AG04449 (cell line): ENCODE results near the gene CUL9.

Experiments used
- CTCF ChIA-PET: fragments of 350-600 bp; formaldehyde crosslinking; extraction: SDS; loops from one replicate; lab custom pipeline; 2021; ENCODE audit warnings: antibody characterized with exemption; lab: Yijun Ruan, JAX
- POLR2A ChIA-PET: fragments of 400-600, 350-600 bp; formaldehyde crosslinking; extraction: SDS; loops from one replicate; lab custom pipeline; 2020; ENCODE audit warnings: antibody characterized with exemption, inconsistent platforms; lab: Yijun Ruan, JAX
- DNase-seq: peaks from one replicate; pipeline ENCODE4 v3.0.0-alpha.2; 2010; ENCODE audit warnings: low read depth, low spot score
- H3K4me3 ChIP-seq: 2 replicates; pipeline ENCODE4 v1.5.1; 2011; ENCODE audit warnings: low read depth, mild to moderate bottlenecking, control low read depth, low read length
- CTCF ChIP-seq: IDR thresholded peaks from one replicate; pipeline ENCODE4 v1.5.1; 2011; ENCODE audit warnings: mild to moderate bottlenecking, moderate library complexity, low read length, control low read depth, inconsistent platforms; ENCODE audit not compliant: insufficient read depth; ENCODE audit errors: missing control alignments

The CUL9 gene

GRCh38 chr6:43248791-43249190 lies 66.8 kb downstream of the CUL9 start:
- no peak for DNase-seq
- POLR2A ChIA-PET, result no interaction called here
- H3K4me3 ChIP-seq, result no peak overlapping the region
- no peak for TF ChIP-seq CTCF
- CTCF ChIA-PET, result interaction anchor here (0.8 to 1.6 kb wide), 8 partner anchors 10 to 259 kb away, joined by 3 to 5 read pairs (median 3); partner anchors contain the start of gene DNPH1

GRCh38 chr6:43250992-43251373 lies 69.0 kb downstream of the CUL9 start:
- ChIA-PET CTCF (interaction anchor here (0.6 to 4.9 kb wide), 3 partner anchors 9 to 84 kb away, joined by 3 to 32 read pairs (median 6); no protein-coding TSS in a partner anchor), POLR2A (no interaction called here)
- TF ChIP-seq CTCF, result no peak
- no peak overlapping the region for H3K4me3 ChIP-seq
- no peak for DNase-seq

DNA sequence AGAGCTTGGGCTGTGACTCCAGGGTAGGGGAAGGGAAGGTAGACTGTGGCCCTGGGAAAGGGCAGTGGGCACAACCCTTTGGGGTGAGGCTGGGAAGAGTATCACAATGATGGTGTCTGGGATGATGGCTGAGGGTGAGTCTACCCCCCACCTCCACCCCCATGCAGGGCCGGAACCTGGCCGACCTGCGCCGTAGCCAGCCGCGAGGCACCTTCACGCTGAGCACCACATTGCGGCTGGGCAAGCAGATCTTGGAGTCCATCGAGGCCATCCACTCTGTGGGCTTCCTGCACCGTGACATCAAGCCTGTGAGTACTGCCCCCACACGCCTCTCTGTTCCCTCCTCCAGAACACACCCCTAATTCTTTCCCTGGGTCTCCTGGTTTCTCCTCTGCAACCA lies 71.4 kb downstream of the CUL9 start:
- ChIA-PET CTCF (interaction anchor here (0.7 to 4.9 kb wide), 5 partner anchors 10 to 81 kb away, joined by 3 to 32 read pairs (median 4); partner anchors contain the start of gene DNPH1), POLR2A (no interaction called here)
- no peak overlapping the region for H3K4me3 ChIP-seq
- TF ChIP-seq CTCF, result no peak
- DNase-seq, result no peak

- POLR2A ChIA-PET, result no interaction called here
- CTCF ChIA-PET, result interaction anchor here (2.9 to 4.9 kb wide), 2 partner anchors 9 to 25 kb away, joined by 10 to 32 read pairs; partner anchors contain the start of gene DNPH1
- no peak overlapping the region for H3K4me3 ChIP-seq
- no peak for TF ChIP-seq CTCF
- DNase-seq, result no peak
These were observed 72.3 kb downstream of the CUL9 start for GRCh38 chr6:43254138-43254817.

DNA sequence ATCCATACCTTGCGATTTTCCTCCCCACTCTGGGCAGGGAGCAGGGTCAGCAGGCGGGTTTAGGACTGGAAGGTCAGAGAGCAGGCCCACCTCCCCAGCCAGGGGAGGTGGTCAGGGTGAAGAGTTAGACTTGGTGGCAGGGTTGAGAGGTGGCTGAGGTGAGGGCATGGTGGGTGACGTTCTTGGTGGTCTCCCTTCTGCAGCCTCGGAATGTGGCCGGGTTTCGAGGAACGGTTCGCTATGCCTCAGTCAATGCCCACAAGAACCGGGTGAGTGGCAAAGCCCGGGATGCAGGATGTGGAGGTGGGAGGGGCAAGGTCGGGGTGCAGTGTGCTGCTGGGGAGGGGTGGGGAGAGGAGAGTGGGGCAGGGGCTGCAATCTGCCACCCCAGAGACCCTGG lies 72.8 kb downstream of the CUL9 start:
- CTCF ChIA-PET, result interaction anchor here (2.9 to 4.9 kb wide), 2 partner anchors 8 to 25 kb away, joined by 10 to 32 read pairs; partner anchors contain the start of gene DNPH1
- TF ChIP-seq CTCF, result no peak
- POLR2A ChIA-PET, result no interaction called here
- DNase-seq, result no peak
- H3K4me3 ChIP-seq, result no peak overlapping the region

DNA sequence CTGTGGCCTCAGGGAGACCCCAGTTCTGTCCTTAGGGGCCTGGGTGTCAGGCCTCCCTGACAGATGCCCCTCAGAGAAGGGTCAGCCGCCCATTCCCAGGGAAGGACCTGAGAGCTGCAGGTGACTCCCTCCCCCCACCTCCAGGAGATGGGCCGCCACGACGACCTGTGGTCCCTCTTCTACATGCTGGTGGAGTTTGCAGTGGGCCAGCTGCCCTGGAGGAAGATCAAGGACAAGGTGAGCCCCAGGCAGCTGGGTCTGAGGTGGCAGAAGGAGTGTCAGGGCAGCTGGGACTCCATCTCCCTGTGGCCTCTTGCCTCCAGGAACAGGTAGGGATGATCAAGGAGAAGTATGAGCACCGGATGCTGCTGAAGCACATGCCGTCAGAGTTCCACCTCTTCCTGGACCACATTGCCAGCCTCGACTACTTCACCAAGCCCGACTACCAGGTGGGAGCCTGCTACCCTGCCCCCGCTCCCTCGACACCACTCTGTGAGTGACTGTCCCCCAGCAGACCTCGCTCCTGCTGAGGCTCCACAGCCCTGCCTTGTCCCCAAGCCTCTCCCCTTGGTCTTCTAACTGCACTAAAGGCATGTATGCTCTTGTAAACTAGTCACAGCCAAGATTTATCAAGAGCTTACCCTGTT lies 73.5 kb downstream of the CUL9 start:
- no peak overlapping the region for H3K4me3 ChIP-seq
- no peak for DNase-seq
- TF ChIP-seq CTCF, result no peak
- ChIA-PET POLR2A (no interaction called here), CTCF (interaction anchor here (0.9 to 2.0 kb wide), 5 partner anchors 11 to 79 kb away, joined by 3 to 7 read pairs (median 3); partner anchors contain the start of gene DNPH1)
